Mucosa of rectum (tissue), 2 donors: ENCODE measurements around the gene DPP6.

ENCODE experiments used
- H3K27ac ChIP-seq, 2 donors: one replicate each; pipeline ENCODE4 v1.7.0; 2013; ENCODE audit warnings: inconsistent platforms in 2 of 2, low read depth in 2 of 2, low read length in 2 of 2
- H3K27me3 ChIP-seq, 2 donors: one replicate each; pipeline ENCODE4 v1.7.0; 2013; ENCODE audit warnings: low read length in 2 of 2; ENCODE audit not compliant: control insufficient read depth in 2 of 2, insufficient read depth in 2 of 2
- H3K36me3 ChIP-seq, 2 donors: one replicate each; pipeline ENCODE4 v1.7.0; 2013; ENCODE audit warnings: low read length in 2 of 2; ENCODE audit not compliant: control insufficient read depth in 2 of 2, insufficient read depth in 2 of 2
- H3K4me1 ChIP-seq, 2 donors: one replicate each; pipeline ENCODE4 v1.7.0; 2013; ENCODE audit warnings: low read length in 2 of 2, mild to moderate bottlenecking in 1 of 2; ENCODE audit not compliant: control insufficient read depth in 2 of 2, insufficient read depth in 2 of 2
- H3K4me3 ChIP-seq, 2 donors: one replicate each; pipeline ENCODE4 v1.7.0; 2013; ENCODE audit warnings: low read length in 2 of 2
- H3K9ac ChIP-seq, 2 donors: one replicate each; pipeline ENCODE4 v1.7.0; 2013; ENCODE audit warnings: low read length in 2 of 2, low read depth in 1 of 2, mild to moderate bottlenecking in 1 of 2
- H3K9me3 ChIP-seq, 2 donors: one replicate each; pipeline ENCODE4 v1.7.0; 2013; ENCODE audit warnings: low read length in 2 of 2; ENCODE audit not compliant: control insufficient read depth in 2 of 2
- donor health status: healthy.
- donor health status: Normal muscosa, but diverticular disease.

The DPP6 gene

GRCh38 chr7:154852205-154852604 is 800.0 kb downstream of the DPP6 start:
- Histone ChIP-seq H3K9me3 (no peaks in the 10 kb centered on the region), H3K4me1 (peaks cover 7 to 31% of the 10 kb centered on the region in 2 donors), H3K27ac (no peak overlapping the region), H3K9ac (no peak overlapping the region), H3K27me3 (no peaks in the 10 kb centered on the region), H3K4me3 (no peak overlapping the region), H3K36me3 (no peaks in the 10 kb centered on the region)

GRCh38 chr7:154853063-154853726 is 801.0 kb downstream of the DPP6 start:
- Histone ChIP-seq H3K27ac (peak overlapping the region; percentile 59 to 77), H3K4me3 (peak overlapping the region in 1 of 2 donors; percentile 38), H3K9me3 (no peaks in the 10 kb centered on the region), H3K9ac (no peak overlapping the region), H3K27me3 (no peaks in the 10 kb centered on the region), H3K4me1 (peaks cover 7 to 36% of the 10 kb centered on the region in 2 donors), H3K36me3 (no peaks in the 10 kb centered on the region)

- Histone ChIP-seq H3K9me3 (no peaks in the 10 kb centered on the region), H3K27me3 (no peaks in the 10 kb centered on the region), H3K27ac (peak overlapping the region; percentile 59 to 77), H3K9ac (no peak overlapping the region), H3K4me3 (peak overlapping the region in 1 of 2 donors; percentile 38), H3K36me3 (no peaks in the 10 kb centered on the region), H3K4me1 (peaks cover 7 to 36% of the 10 kb centered on the region in 2 donors)
These were observed 801.5 kb downstream of the DPP6 start for GRCh38 chr7:154853727-154854095.

GRCh38 chr7:154854836-154855235 is 802.6 kb downstream of the DPP6 start:
- peaks cover 7 to 36% of the 10 kb centered on the region in 2 donors for H3K4me1 ChIP-seq
- no peaks in the 10 kb centered on the region for H3K36me3 ChIP-seq
- no peaks in the 10 kb centered on the region for H3K27me3 ChIP-seq
- H3K9me3 ChIP-seq = no peaks in the 10 kb centered on the region
- no peak overlapping the region for H3K4me3 ChIP-seq
- no peak overlapping the region for H3K27ac ChIP-seq
- no peak overlapping the region for H3K9ac ChIP-seq

- H3K9ac ChIP-seq = no peak overlapping the region
- H3K27me3 ChIP-seq = no peaks in the 10 kb centered on the region
- no peaks in the 10 kb centered on the region for H3K9me3 ChIP-seq
- H3K36me3 ChIP-seq = no peaks in the 10 kb centered on the region
- H3K4me1 ChIP-seq = peaks cover 7 to 36% of the 10 kb centered on the region in 2 donors
- no peak overlapping the region for H3K27ac ChIP-seq
- H3K4me3 ChIP-seq = no peak overlapping the region
These were observed 803.2 kb downstream of the DPP6 start for GRCh38 chr7:154855366-154855765.

- H3K9me3 ChIP-seq = no peaks in the 10 kb centered on the region
- H3K27ac ChIP-seq = no peak overlapping the region
- H3K4me1 ChIP-seq = peaks cover 7 to 36% of the 10 kb centered on the region in 2 donors
- H3K9ac ChIP-seq = no peak overlapping the region
- H3K36me3 ChIP-seq = no peaks in the 10 kb centered on the region
- H3K4me3 ChIP-seq = no peak overlapping the region
- H3K27me3 ChIP-seq = no peaks in the 10 kb centered on the region
These were observed 804.5 kb downstream of the DPP6 start for GRCh38 chr7:154856733-154857132.

GRCh38 chr7:154857240-154857639 is 805.0 kb downstream of the DPP6 start:
- Histone ChIP-seq H3K9ac (no peak overlapping the region), H3K36me3 (no peaks in the 10 kb centered on the region), H3K27ac (no peak overlapping the region), H3K9me3 (no peaks in the 10 kb centered on the region), H3K27me3 (no peaks in the 10 kb centered on the region), H3K4me3 (no peak overlapping the region), H3K4me1 (peaks cover 7 to 33% of the 10 kb centered on the region in 2 donors)

GRCh38 chr7:154857728-154858681 is 805.8 kb downstream of the DPP6 start:
- H3K27ac ChIP-seq = no peak overlapping the region
- no peak overlapping the region for H3K9ac ChIP-seq

GRCh38 chr7:154858836-154859537 is 806.8 kb downstream of the DPP6 start:
- no peak overlapping the region for H3K27ac ChIP-seq
- no peaks in the 10 kb centered on the region for H3K36me3 ChIP-seq
- H3K4me1 ChIP-seq = peaks cover 3 to 17% of the 10 kb centered on the region in 2 donors
- H3K27me3 ChIP-seq = no peaks in the 10 kb centered on the region
- H3K9me3 ChIP-seq = no peaks in the 10 kb centered on the region
- H3K9ac ChIP-seq = no peak overlapping the region
- no peak overlapping the region for H3K4me3 ChIP-seq

More at GRCh38 chr7:154857728-154858681, 805.8 kb downstream of the DPP6 start:
- no peaks in the 10 kb centered on the region for H3K9me3 ChIP-seq
- no peaks in the 10 kb centered on the region for H3K36me3 ChIP-seq
- peaks cover 7 to 25% of the 10 kb centered on the region in 2 donors for H3K4me1 ChIP-seq
- no peaks in the 10 kb centered on the region for H3K27me3 ChIP-seq
- H3K4me3 ChIP-seq = no peak overlapping the region
